HG02763 (cell line): Measurements from ENCODE around the gene TMEM182.

Experiments used
- ATAC-seq: cut with Tn5 transposase; IDR thresholded peaks from one replicate; pipeline ENCODE4 v1.9.1; 2021; ENCODE audit warnings: mild to moderate bottlenecking, moderate library complexity; ENCODE audit not compliant: unreplicated experiment

The TMEM182 gene, protein sequence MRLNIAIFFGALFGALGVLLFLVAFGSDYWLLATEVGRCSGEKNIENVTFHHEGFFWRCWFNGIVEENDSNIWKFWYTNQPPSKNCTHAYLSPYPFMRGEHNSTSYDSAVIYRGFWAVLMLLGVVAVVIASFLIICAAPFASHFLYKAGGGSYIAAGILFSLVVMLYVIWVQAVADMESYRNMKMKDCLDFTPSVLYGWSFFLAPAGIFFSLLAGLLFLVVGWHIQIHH

DNA sequence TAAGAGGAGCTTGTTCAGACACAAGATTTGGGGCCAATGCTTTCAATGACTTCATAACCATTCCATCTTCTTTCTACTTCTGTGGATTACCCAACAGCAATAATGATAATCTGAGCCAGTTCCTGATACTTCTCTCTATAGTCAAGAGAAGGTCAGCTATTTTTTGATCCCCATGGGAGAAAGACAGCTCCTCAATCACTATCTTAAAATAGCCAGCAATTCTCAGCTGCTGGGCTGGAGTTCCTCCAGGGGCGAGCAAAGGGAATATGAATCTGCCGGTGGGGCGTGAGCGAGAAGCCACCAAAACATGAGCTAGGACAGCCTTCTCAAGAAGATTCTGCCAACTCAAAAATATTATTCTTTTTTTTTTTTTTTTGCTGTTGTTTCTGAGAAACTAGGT is at the start of gene TMEM182:
TSS of gene TMEM182 (plus strand) at position 269 of the 400 bp plus-strand sequence. CDS start 187 bp downstream, outside the sequence.
- ATAC-seq, result no peak

DNA sequence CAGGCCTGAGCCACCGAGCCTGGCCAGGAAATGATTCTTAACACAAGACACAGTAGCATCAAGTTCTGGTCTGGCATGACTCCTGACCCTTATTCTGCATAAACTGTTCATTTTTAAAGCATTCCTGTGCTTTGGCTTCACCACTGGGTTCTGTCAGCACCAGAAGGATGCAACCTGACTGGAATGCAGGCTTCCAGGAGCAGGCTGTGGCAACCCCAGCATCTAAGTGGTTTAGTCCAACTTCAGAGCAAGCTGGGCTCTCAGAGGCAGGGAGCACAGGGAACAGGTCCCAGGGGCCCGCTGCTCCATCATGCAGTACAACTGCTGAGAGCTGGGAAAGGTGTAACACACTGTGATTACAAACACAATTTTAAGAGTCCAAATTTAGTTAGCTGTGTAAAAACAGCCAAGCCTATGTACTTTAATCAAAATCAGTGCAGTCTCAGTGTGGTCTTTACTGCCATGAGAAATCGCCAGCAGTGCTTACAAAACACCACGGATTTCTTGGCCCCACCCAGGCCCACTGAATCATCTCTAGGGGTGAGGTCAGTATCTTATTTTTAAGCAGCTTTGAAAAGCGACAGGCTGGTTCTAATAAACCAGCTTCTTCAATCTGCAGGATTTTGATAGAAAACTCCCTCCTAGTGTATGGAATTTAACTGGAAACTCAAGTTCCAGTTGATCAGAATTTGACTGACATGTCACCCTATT is 44.4 kb upstream of the TMEM182 start:
- no peak for ATAC-seq

DNA sequence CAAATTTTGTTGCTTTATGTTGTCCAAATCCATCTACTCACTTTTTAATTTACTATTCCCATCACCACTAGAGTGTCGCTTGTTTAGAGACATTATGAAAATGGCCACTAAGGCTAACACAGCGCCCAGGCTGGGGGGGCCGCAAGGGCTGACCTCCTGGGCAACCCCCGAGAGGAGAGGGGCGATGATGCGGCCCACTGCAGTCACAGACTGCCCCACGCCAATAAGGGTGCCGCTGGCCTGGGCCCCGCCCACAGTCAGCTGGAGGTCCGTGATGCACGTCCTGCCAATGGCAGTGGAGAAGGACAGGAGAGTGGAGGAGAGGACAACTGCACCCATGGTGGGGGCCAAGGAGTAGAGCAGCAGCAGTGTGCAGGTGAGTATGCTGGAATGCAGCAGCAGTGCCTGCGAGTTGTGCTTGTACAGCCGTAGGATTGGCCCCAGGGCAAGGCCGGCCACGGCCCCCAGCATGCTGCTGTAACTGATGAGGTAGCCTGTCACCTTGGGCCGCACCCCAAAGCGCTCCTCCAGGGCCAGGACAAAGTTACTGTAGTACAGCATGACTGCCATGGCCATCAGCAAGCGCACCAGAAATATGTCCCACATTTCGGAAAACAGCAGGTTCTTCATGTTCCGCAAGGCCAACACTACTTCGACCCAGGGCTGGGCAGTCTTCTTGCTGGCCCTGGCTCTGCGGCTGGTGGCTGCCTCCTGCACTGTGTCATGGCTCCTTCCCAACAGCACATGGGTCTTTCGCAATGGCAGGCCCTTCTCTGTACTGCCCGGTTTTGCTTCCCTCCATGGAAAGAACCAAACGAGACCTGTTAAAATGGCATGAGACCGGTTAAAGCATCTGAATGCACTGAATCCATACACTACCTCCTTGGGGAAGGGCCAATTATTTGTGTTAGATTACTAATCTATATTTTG is 43.2 kb upstream of the TMEM182 start:
- no peak for ATAC-seq

DNA sequence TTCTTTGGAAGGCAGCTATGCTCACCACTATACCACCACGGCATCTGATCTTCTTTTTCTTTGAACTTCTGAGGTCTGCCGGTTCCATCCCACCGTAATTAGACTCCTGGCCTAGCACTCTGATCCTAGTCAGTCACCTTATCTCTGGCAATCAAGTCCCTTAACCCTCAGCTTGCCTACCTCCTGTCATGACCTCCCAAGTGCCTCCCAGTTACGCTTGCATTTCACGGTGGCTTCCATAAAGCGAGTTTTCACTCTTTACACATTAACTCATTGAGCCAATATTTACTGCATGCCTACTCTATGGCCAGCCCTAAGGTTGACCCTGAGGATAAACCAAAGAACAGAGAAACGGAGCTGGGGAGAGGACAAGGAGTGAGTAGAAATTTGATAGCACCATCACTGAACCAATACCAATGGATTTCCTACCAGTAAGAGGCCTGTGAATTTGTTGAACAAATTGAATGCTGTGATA is 37.8 kb upstream of the TMEM182 start:
- ATAC-seq, result no peak

DNA sequence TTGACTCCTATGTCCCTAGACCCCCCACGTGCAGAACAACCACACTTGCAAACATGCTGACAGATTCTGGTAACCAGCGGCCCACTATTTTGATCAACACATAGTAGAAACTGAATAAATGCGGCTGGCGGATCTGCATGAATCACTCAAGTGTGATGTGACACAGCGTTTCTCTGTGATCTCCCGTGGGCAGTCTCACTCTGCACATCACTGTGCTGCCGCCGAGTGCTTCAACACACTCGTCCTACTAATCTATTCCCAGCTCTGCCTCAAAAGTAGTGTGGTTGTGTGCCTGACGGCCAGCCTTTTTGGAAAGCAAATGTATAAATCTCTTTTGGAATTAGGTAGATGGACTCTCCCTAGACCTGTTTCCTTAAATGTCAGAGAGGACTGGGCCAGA is 37.3 kb upstream of the TMEM182 start:
- ATAC-seq, result no peak

DNA sequence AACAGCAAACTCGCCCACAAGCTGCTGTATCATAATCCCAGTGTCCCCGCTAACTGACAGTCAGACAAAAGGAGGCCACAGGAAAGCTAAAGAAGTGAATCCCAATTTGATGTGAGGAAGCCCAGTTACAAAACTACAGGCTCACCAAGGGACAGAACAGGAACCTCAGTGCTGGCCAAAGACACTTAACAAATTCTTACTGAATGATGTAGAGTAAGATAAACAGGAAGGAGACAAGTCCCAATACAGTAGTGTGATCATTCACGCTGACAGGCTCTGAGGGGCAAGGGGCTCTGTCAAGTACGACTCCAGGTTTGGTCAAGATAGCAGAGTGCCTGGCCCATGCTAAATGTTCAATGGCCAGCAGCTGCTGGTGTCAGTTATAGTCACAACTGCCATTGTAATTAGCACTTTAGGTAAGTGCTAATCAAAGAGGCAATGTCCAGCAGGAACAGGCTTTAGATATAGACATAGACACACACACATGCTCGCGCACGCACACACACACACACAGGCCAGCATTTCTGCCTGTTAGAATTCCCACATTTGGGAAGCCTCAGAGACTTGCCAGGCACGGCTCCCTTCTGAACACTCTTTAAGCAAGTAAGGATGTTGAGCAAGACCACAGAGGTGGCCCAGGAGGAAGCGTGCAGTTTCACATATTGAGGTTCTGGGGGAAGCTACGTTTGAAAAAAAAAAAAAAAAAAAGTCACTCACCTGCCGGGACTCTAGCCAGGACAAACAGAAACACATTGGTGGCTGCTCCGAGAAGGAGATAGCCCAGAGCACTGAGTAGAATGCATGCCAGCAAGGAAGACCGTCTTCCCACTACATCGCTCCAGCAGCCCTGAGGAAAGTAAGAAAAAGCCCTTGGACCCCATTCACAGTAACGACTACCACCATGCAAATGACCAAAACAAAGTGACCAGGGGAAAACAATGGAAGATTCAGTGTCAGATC is 35.4 kb upstream of the TMEM182 start:
- no peak for ATAC-seq

DNA sequence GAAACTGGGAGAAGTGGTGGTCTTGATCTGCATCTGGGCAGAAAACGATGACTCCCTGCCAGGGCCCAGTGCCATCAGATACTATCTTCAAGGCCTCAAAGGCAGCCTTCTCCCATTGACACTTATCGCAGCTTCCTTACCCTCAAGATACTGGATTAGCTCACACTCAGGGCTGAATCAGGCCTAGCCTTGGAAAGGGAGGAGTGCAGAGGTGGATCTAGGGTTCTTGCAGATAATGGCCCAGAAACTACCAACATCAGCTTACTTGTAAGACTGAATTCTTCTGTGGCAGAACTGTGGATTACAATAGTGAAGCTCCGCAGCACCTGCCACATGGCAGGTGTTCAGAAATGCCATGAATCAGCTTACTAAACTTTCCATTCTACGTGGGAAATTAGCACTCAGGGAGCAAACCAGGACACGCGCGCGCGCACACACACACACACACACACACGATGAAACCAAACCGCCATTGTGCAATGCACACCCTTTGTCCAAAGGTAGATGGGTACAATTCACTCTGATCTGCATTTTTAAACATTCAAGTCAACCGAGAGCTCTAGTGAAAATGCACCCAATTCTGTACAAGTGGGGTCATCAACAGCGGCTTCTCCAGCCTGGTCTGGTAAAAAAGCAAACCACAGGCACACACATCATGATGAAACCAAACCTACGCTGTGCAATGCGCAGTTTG is 26.3 kb upstream of the TMEM182 start:
- ATAC-seq, result no peak

DNA sequence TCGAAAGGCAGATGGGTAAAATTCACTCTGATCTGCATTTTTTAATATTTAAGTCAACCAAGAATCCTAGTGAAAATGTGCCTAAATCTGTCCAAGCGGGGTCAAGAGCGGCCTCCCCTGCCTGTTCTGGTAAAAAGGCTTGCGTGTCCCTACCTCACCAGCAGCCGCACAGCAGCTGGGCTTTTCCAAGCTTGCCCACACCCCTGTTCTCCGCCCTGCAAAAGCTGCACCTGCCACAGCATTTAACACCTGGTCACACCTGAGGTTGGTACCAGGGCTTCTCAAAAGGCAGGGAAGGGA is 25.8 kb upstream of the TMEM182 start:
- peak; percentile 12 for ATAC-seq

DNA sequence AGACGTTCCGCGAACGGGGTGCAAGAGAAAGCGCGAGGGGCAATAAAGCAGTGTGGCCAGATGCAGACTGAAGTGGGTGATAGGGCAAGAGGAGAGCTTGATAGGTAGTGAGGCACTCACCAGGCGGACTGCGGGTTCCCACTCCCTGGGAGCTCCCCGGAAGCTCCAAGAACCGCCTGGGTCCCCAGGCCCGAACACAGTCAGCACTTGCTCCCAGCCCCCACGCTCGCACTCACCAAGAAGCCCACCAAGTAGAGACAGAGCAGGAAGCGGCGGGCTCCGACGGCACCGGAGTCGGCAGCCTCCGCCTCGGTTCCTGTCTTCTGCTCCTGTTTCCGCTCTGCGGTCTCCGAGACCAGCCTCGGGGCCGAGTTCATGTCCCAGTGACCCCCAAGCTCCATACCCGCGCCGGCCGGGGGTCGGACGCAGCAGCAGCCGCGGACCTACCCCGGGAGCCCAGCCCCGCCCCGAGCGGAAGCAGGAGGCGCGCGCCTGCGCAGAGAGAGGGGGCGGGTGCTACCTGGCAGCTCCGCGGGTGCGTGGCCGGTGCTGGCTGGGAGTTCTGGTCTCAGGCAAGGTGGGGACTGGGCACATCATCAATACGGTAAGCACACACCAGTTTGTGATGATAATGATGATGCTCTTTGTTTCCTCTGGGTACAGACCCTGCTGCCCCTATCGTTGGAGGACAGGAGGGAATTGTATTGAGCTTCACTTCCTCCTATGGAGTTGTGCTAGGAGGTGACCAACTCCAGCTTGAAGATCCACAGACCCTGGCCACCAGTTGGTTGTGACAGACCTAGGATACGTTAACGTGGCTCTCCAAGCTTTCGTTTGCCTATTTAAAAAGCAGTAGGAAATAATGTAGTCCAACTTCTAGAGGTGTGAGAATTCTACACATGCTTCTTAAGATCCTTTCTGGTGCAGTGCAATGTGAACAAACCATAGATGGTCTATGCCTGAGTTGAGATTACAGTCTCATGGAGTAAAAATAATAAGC is 25.1 kb upstream of the TMEM182 start:
- ATAC-seq, result peak; percentile 96

DNA sequence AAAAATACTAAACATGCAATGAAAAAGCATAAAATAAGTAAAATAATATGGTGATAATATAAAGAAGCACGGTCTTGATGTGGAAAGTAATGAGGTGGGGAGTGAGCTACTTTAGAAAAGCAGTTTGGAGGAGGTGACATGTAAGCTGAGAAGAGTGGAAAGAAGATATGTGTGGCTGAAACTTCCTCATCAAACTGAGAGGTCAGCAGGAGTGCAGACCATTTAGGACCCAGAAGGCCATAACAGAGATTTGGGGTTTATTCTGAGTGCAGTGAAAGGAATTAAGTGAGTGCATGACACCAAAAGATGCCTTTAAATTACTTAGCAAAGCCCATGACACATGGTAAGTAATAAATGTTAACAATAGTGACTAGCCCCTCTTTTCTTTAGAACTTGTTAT is 24.4 kb upstream of the TMEM182 start:
- peak; percentile 29 for ATAC-seq

DNA sequence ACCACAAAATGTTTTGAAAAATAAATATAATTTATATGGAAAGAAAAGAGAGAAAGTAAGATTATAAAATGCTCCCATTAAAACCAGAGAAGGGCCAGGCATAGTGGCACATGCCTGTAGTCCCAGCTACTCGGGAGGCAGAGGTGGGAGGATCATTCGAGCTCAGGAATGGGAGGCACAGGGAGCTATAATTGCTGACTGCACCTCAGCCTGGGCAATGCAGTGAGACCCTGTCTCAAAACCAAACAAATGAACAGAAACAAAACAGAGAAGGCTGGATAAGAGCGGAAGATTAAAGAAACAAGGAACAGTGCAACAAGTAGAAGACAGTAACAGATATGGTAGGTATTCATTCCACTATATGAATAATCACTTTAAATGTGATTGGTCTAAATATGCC is 18.6 kb upstream of the TMEM182 start:
- no peak for ATAC-seq

DNA sequence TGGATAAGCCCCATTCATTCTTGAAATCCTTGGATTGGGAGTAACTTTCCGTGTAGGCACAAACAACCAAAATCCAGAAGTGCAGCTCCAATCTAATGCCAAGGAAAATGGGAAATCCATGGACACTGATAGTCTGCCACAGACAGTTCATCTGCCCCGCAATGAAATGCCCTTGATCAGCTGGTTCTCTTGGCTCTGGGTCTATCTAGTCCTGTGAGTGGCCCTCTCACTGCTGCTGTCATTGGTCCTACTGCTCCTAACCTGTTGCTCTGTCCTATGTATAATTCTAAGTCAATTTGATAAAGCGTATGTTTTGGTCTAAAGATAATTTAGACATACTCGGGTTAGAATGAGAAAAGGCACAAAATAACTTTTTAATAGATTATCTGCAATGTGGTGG is 13.7 kb upstream of the TMEM182 start:
- no peak for ATAC-seq

DNA sequence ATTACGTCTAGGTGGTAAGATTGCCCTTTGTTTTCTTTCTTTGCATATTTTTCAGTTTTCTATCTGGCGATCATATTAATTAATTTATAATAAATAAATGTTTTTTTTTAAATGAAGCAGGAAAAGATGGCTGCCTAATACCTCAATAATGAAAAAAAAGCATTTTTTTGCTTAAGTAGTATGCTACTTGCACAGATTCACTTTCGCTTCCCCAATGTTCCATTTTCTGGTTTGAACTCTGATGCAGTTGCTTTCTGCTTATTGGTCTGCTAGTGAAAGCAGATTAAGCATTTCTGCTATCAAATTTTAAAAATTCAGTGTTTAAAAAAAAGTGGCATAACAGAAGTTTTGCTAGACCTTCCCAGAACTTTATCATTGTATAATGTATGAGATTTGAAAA is 11.9 kb upstream of the TMEM182 start:
- no peak for ATAC-seq

DNA sequence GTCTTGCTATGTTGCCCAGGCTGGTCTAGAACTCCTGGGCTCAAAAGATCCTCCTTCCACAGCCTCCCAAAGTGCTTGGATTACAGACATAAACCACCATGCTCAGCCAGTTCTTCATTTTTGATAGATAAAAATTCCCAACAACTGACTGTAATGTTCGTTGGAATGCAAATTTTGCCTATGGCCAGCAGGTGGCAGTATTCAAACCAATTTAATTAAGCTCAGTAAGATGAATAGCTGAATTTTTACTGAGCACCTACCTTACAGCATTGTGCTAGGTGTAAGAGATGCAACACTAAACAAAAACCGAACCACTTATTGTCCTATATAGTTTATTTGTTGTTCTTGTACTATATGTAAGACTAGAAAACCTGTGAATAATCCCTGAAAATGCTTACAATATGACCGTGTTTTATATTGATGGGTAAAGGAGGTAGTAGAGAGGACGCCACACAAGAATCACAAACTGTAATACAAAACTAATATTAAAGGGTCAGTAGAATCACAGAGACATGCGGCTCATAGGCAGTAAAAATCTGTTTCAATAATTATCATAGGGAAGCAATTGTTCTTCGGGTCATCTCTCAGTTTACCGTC is 8.2 kb upstream of the TMEM182 start:
- ATAC-seq, result no peak

DNA sequence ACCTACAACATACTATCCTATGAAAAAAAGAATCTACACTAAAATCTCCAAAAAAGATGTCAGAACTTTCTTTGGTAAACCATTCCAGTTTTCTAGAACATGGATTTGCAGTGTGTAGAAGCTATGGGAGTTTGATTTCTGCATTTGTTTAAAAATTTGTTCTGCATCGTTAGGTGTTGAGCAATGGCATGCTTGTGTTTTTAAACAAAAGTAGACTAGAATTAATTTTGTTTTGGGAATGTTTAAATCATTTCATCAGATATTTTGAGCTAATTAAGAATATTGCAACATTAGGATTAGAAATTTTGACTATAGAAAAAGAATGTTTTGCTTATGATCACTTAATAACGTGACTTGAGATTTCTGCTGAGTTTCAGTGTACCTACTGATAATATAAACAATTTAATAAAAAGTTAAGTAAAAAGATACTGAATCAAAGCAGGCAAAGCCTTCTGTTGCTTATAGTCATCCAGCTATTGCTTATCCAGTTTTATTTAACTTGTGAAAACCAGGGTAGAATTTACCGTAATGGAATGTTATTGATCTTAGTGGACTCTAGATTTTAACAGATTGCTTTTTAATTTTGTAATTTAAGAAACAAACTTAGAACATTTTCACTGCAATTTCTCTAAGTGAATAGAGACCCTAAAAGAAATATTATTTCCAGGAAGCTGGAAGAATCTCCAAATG is 7.2 kb upstream of the TMEM182 start:
- no peak for ATAC-seq

DNA sequence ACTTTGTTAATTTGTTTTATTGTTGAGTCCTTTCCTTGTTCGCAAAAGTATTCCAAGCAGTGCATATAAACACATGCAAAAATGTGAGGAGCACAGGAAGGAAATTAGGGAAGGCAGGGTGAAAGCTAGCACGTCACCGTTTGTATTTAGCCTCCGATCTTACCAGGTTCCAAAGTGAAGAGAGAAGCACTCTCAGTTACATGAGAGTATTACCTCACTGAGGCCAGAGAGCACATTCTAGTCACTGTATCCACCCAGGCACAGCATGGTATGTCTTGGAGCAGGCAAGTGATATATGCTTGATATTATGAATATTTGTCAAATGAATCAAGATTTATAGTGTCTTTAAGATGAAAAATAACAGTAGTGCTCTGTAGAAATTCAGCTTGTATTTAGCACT is 6.5 kb upstream of the TMEM182 start:
- ATAC-seq, result no peak

DNA sequence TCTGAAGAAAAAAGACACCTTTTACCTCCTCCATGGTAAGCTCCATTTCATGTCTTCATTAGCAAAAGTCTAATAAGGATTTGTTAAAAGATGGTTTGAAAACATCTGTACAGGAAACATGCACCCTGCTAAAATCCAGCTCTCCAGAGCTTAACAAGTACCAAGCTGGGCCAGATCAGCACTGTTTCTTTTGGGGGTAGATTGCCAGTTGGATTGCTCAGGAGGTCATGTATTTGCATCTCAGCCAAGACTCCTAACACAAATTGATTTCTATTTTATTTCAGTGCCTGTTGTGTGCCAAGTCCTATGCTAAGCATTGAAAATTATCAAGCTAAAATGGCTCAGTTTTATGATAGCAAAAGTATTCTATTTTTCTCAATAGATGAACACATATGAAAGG is 3.4 kb upstream of the TMEM182 start:
- no peak for ATAC-seq

DNA sequence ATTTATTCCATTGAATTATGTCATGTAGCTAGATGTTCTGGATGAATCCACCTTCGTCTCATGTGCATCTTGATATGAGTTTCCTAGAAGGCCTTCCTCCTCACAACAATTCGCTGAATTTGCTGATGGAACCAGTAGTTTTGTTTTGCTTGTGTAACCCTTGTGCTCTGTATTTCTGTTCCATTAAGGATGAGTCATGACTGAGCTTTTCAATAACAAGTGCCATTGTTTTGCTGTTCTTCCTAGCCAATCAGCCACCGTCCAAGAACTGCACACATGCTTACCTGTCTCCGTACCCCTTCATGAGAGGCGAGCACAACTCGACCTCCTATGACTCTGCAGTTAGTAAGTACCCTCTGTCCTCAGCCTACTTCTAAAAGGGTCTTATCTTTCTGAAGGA is 2.3 kb downstream of the TMEM182 start:
- no peak for ATAC-seq
